Stimulated activated CD8-positive, alpha-beta memory T cell treated with anti-CD3 and anti-CD28 coated beads, Interleukin-12 subunit alpha, Interleukin-12 subunit beta, amount 100 ng/mL, for 24 hours (primary cell): ENCODE results near the gene CCDC30.
"Not testable (repeated sequence)": the region's sequence is repeated elsewhere in the genome, so short reads cannot be mapped to it uniquely, and the experiment has no call there.

Experiments
- DNase-seq: peaks from one replicate; pipeline ENCODE4 v3.0.0-alpha.2; 2020; ENCODE audit errors: extremely low read depth

CCDC30 gene

GRCh38 chr1:42657201-42657600, 194.1 kb downstream of the CCDC30 start:
- DNase-seq, result no peak

- peak; percentile 94 for DNase-seq
Observed at GRCh38 chr1:42657981-42658876, 195.1 kb downstream of the CCDC30 start, which contains the start of gene PPIH. Gene PPIH, plus strand, starts transcription at chr1:42658423. Its CDS starts 24 bp downstream, at chr1:42658447.

- DNase-seq, result no peak
Observed at GRCh38 chr1:42658877-42659337, 195.8 kb downstream of the CCDC30 start.

- DNase-seq, result no peak
Observed at GRCh38 chr1:42660907-42661500, 197.9 kb downstream of the CCDC30 start.

- no peak for DNase-seq
Observed at GRCh38 chr1:42669936-42670335, 206.8 kb downstream of the CCDC30 start.

- no peak for DNase-seq
Observed at GRCh38 chr1:42670425-42670824, 207.3 kb downstream of the CCDC30 start.

GRCh38 chr1:42674214-42674613, 211.1 kb downstream of the CCDC30 start:
- no peak for DNase-seq

- DNase-seq, result no peak
Observed at GRCh38 chr1:42674682-42675081, 211.6 kb downstream of the CCDC30 start.

- no peak for DNase-seq
Observed at GRCh38 chr1:42675467-42675866, 212.4 kb downstream of the CCDC30 start.

GRCh38 chr1:42676534-42677087, 213.5 kb downstream of the CCDC30 start:
- DNase-seq, result no peak

GRCh38 chr1:42679364-42679983, 216.4 kb downstream of the CCDC30 start:
- no peak for DNase-seq

GRCh38 chr1:42680055-42680454, 217.0 kb downstream of the CCDC30 start:
- DNase-seq, result no peak

- no peak for DNase-seq
Observed at GRCh38 chr1:42680921-42681683, 218.0 kb downstream of the CCDC30 start.

- DNase-seq, result peak; percentile 81
Observed at GRCh38 chr1:42681741-42682483, 218.8 kb downstream of the CCDC30 start, which contains the start of gene YBX1. Gene YBX1, plus strand, starts transcription at chr1:42682418. Its CDS starts 148 bp downstream, at chr1:42682566.

- DNase-seq, result not testable (repeated sequence)
Observed at GRCh38 chr1:42682484-42682738, 219.3 kb downstream of the CCDC30 start.

GRCh38 chr1:42682739-42683531, 219.8 kb downstream of the CCDC30 start:
- DNase-seq, result peak; percentile 23

GRCh38 chr1:42684139-42684538, 221.1 kb downstream of the CCDC30 start:
- DNase-seq, result no peak

- DNase-seq, result no peak
Observed at GRCh38 chr1:42686418-42686817, 223.3 kb downstream of the CCDC30 start.

- DNase-seq, result no peak
Observed at GRCh38 chr1:42689912-42690311, 226.8 kb downstream of the CCDC30 start.
